ENCODE data around the gene KCNT1.

DNA sequence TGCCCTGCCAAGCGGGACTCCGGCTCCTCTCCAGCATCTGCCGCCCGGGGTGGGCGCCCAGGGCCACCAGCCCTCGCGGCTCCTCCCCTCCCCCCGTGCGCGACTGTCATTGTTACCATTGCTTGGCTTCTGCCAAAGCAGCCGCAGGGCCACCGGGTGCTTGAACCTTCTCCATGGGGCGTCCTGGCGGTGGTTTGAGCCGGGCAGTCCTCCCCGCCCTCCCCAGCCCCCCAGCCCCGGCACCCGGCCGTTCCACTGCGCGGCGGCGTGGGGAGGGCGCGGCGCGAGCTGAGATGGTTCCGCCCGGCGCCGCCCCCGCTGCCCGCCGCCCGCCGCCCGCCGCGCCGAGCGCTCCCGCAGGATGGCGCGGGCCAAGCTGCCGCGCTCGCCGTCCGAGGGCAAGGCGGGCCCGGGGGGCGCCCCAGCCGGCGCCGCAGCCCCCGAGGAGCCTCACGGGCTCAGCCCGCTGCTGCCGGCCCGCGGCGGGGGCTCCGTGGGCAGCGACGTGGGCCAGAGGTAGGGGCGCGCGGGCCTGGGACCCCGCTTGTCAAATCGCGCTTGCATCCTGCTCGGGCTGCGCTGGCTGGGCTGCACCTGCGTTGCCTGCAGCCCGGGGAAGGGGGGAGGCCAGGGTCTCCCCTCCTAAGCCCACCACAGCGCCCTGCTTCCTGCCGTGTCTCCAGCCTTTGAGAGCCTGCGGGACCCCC, 34.4 kb downstream of the KCNT1 start:
- TF ChIP-seq GATA2 (IDR thresholded peaks at IDR 0.05; ENCODE audit: low read depth, low read length) (no peak), GATA3 (IDR thresholded peaks at IDR 0.05; ENCODE audit: low read depth, low read length) (no peak)
